C4-2B (cell line): ENCODE measurements around the gene SLC25A48.

Source experiments
- H3K27ac ChIP-seq: fragments of 450-650 bp; 2 replicates; pipeline ENCODE4 v1.5.1; 2017
- CTCF ChIP-seq: fragments of 450-650 bp; conservative IDR thresholded peaks from 2 replicates; pipeline ENCODE4 v1.5.1; 2017; ENCODE audit warnings: mild to moderate bottlenecking
- ZFX ChIP-seq: fragments of 450-650 bp; IDR thresholded peaks from 2 replicates; pipeline ENCODE4 v1.6.1; 2017

Gene SLC25A48

DNA sequence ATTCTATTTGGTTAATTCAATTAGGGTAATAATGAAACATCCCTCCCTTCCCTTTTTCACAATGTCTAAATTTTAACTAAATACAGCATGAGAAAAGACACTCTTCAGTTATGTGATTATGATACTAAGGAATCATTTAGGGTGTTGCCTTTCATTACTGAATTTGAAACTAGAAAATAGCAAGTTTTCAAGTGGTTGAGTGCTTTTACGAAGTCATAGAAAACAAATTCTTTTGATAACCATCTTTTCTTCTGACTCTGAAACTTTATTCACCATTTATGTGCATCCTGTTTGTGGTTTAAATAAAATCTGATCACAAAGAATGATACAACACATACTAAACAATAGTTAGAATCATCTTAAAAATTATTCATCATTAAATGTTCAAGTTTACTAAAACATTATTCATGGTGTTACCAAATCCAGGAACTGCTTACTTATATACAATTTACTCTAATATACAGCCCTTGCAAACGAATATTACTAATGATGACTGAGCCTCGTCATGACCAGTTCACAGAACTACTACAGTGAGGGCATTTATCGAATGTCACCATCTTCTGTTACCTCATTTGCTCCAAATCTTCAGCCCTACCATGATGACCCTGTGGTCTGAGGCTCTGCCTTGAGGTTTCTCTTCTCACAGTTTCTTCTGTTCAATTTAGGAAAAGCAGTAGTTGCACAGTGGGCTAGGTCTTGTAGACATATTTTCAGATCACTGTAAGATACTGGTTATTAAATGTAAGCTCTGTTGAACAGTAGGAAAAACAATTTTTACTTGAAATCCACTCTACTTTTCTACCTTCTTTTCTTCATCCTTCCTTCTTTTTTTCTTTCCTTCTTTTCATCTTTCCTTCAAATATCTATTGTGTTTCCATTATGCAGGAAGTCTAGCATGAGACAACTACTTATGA, 79.5 kb downstream of the SLC25A48 start:
- no peak overlapping the region for H3K27ac ChIP-seq
- TF ChIP-seq ZFX: no peak
- TF ChIP-seq CTCF: no peak

GRCh38 chr5:135915466-135916001, 81.1 kb downstream of the SLC25A48 start:
- TF ChIP-seq ZFX (no peak), CTCF (no peak)
- H3K27ac ChIP-seq: no peak overlapping the region

- TF ChIP-seq ZFX: no peak
- no peak for TF ChIP-seq CTCF
- H3K27ac ChIP-seq: no peak overlapping the region
Observed at GRCh38 chr5:135916638-135917263, 82.3 kb downstream of the SLC25A48 start.

DNA sequence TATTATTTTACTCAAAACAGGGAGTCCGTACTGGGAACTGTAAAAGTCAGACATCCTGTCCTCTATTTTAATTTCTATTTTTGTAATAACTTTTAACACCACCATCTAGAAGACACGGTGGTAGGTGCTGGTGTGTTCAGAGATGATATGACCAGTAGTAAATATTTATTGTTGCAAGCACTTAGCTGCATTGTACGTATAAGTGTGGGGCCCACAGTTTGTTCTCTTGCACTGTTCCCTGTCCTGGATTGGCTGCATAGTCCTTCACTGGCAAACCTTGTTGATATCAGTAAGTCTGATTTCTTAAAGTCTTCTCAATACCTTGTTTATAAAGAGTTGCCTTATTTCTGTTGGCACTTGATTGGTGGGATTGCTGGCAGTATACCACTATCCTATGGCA, 85.7 kb downstream of the SLC25A48 start:
- TF ChIP-seq CTCF: no peak
- TF ChIP-seq ZFX: no peak
- H3K27ac ChIP-seq: no peak overlapping the region

DNA sequence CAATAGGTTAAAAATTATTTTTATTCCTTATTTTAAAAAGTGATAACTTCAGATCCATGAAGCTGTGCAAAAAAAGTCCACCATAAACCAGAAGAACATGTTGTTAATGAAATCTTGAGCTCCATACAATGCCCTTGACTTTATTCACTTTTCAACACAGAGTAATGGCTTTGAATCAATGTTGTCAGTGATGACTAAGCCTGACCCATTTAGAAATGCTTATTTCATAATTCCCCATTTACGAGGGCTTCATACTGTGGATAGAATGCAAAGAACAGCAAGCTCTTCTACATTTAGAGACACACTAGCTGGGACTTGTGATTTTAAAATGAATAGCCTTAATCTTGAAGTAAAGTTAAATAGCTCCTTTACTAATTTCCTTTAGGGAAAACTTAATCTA, 86.9 kb downstream of the SLC25A48 start:
- TF ChIP-seq ZFX: no peak
- no peak for TF ChIP-seq CTCF
- H3K27ac ChIP-seq: no peak overlapping the region

DNA sequence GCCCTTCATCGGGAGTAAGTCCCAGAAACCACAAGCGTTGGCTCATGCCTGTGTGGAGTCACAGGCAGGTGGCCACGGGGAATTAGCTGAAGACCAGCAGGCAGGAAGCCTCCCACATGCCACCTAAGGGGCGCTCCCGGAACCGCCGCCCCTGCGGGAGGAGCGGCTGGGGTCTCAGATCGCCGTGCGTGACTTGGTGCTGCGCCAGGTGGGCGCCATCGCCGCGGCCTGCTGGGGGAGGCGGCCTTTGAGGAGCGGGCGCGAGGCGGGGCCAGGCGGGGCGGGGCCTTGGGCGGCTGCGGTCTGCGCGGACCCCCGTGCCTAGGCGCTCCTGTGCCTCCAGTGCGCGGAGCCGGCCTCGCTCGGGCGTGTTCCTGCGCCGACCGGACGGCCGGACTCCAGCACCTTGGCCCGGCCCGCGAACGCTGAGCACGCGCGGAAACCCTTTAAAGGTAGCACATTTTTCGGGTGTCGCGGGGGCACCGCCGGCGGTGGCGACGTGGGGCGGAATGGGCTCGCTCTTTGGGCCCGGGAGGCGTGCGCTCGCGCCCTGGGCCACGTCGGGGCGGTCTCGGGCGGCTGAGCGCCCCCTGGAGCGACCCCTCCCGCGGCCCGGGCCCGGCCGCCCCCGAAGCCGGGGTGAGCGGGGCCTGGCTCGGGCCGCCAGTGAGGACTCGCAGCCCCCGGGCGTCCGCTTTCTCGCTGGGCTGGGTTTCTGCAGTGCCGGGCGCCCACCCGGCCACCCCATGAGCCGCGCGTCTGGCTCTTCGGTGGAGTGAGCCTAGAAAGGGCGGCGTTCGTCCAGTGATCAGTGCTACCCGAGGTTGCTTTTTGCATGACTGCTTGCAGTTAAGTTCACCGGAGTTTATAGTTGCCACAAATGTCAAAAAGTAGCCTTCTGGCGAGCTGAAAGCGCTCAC, 95.8 kb downstream of the SLC25A48 start:
- TF ChIP-seq ZFX (no peak), CTCF (no peak)
- no peak overlapping the region for H3K27ac ChIP-seq
